ENCODE measurements around the gene DPYSL5. TPM values are rescaled to one million over a fixed set of nuclear protein-coding genes. Genes with fewer than 3 reads are reported as not detected.

DPYSL5 gene
- total RNA-seq, 2 donors from 2014 or later, result 3.1 to 3.5 TPM

DNA sequence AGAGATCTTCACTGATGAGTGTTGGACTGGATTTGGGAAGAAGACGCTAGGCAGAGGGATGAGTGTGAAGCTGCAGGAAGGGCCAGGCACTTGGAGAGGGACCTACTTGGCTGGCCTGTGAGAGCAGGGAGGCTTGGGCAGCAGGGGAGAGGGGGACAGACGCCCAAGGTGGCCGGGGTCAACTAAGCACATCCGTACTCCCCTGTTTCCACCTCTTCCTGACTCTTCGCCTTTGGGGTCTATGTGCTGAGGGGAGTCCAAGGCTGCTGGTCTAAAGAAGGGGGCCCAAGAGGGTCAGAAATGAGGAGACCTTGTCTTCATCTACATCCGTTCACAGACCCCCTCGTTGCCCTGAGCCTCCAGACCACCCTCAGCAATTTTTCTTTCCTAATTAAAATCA lies 16.7 kb downstream of the DPYSL5 start:
- H3K27ac Mint-ChIP-seq, result no peak overlapping the region

DNA sequence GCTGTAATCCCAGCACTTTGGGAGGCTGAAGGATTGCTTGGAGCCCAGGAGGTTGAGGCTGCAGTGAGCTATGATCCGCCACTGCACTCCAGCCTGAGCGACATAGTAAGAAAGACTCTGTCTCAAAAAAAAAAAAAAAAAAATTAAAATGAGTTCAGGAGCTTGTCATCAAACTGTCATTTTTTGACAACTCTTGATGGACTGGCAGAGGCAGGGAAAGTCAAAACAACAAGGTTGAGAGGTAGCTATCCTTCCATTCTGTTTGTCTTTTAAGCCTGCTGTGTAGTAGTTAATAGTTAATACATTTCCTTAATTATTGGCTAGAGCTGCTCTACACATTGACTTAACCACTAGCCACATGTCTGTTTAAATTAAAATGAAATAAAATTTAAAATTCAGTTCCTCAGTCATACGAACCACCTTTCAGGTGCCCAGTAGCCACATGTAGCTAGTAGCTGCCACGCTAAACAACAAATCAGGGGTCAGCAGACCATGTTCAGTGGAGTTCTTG lies 22.7 kb downstream of the DPYSL5 start:
- H3K27ac ChIP-seq (ENCODE audit: low read depth, low read length), result no peak overlapping the region
- peaks cover 14% of the 10 kb centered on the region for H3K27me3 ChIP-seq (ENCODE audit: control insufficient read depth, insufficient read depth, low read length, poor library complexity, severe bottlenecking)
- H3K9me3 Mint-ChIP-seq, result no peaks in the 10 kb centered on the region
- H3K4me3 ChIP-seq (ENCODE audit: low read length), result no peak overlapping the region
- H3K27me3 Mint-ChIP-seq (ENCODE audit: insufficient read depth), result peaks cover 47% of the 10 kb centered on the region
- no peak overlapping the region for H3K4me3 Mint-ChIP-seq
- H3K9me3 ChIP-seq (ENCODE audit: control insufficient read depth, low read length), result no peaks in the 10 kb centered on the region
- H3K4me1 ChIP-seq (ENCODE audit: control insufficient read depth, insufficient read depth, low read length), result no peaks in the 10 kb centered on the region
- no peak overlapping the region for H3K9ac ChIP-seq (ENCODE audit: extremely low read depth, low read length, poor library complexity, severe bottlenecking)
- DNase-seq, result no peak
- no peaks in the 10 kb centered on the region for H3K4me1 Mint-ChIP-seq
- no peaks in the 10 kb centered on the region for H3K36me3 ChIP-seq (ENCODE audit: control insufficient read depth, insufficient read depth, low read length)
- H3K27ac Mint-ChIP-seq, result no peak overlapping the region
- TF ChIP-seq, protein P1, sequence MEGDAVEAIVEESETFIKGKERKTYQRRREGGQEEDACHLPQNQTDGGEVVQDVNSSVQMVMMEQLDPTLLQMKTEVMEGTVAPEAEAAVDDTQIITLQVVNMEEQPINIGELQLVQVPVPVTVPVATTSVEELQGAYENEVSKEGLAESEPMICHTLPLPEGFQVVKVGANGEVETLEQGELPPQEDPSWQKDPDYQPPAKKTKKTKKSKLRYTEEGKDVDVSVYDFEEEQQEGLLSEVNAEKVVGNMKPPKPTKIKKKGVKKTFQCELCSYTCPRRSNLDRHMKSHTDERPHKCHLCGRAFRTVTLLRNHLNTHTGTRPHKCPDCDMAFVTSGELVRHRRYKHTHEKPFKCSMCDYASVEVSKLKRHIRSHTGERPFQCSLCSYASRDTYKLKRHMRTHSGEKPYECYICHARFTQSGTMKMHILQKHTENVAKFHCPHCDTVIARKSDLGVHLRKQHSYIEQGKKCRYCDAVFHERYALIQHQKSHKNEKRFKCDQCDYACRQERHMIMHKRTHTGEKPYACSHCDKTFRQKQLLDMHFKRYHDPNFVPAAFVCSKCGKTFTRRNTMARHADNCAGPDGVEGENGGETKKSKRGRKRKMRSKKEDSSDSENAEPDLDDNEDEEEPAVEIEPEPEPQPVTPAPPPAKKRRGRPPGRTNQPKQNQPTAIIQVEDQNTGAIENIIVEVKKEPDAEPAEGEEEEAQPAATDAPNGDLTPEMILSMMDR (conservative IDR thresholded peaks at IDR 0.05), result no peak
- WGBS, 2 experiments (ENCODE audit: insufficient coverage in 1 of 2, insufficient read length in 1 of 2), result 85 to 95% methylated on average over 4 of the region's 4 CpGs
- H3K36me3 Mint-ChIP-seq (ENCODE audit: low read depth), result no peaks in the 10 kb centered on the region

More for the DNA sequence above, 16.7 kb downstream of the DPYSL5 start:
- H3K27me3 Mint-ChIP-seq (ENCODE audit: insufficient read depth), result peaks cover 37% of the 10 kb centered on the region
- no peak overlapping the region for H3K4me3 Mint-ChIP-seq
- Histone ChIP-seq H3K27me3 (ENCODE audit: control insufficient read depth, insufficient read depth, low read length, poor library complexity, severe bottlenecking) (peaks cover 24% of the 10 kb centered on the region), H3K9me3 (ENCODE audit: control insufficient read depth, low read length) (no peaks in the 10 kb centered on the region), H3K27ac (ENCODE audit: low read depth, low read length) (no peak overlapping the region), H3K4me1 (ENCODE audit: control insufficient read depth, insufficient read depth, low read length) (no peaks in the 10 kb centered on the region), H3K9ac (ENCODE audit: extremely low read depth, low read length, poor library complexity, severe bottlenecking) (no peak overlapping the region), H3K4me3 (ENCODE audit: low read length) (no peak overlapping the region), H3K36me3 (ENCODE audit: control insufficient read depth, insufficient read depth, low read length) (no peaks in the 10 kb centered on the region)
- TF ChIP-seq, protein P1 (conservative IDR thresholded peaks at IDR 0.05), result no peak
- no peaks in the 10 kb centered on the region for H3K36me3 Mint-ChIP-seq (ENCODE audit: low read depth)
- WGBS, 2 experiments (ENCODE audit: insufficient coverage in 1 of 2, insufficient read length in 1 of 2), result 86 to 100% methylated on average over 1 to 7 of the region's 7 CpGs
- H3K9me3 Mint-ChIP-seq, result no peaks in the 10 kb centered on the region
- no peak for DNase-seq
- H3K4me1 Mint-ChIP-seq, result no peaks in the 10 kb centered on the region

DNA sequence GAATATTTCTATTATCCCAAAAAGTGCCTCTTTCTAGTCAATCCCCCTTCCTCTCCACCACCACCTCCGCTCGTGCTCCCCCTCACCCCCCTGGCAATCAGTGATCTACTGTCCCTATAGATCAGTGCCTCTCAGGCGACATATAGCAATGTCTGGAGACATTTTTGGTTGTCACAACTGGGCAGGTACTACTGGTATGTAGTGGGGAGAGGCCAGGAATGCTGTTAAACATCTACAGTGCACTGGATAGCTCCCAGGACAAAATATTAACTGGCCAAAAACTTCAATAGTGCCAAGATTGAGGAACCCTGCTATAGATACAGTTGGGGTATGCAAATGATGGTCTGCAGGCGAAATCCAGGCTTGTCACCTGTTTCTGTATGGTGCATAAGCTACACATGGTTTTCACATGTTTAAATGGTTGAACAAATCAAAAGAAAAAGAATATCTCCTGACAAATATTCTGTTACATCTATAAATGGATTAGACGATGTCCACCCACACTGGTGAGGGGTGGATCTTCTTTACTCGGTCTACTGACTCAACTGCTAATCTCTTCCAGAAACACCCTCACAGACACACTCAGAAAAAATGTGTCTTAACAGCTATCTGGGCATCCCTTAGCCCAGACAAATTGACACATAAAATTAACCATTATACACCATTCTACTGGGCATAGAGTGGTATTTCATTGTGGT lies 25.5 kb downstream of the DPYSL5 start:
- TF ChIP-seq, protein P1 (conservative IDR thresholded peaks at IDR 0.05), result no peak
- H3K4me1 Mint-ChIP-seq, result no peaks in the 10 kb centered on the region
- Histone ChIP-seq H3K9me3 (ENCODE audit: control insufficient read depth, low read length) (no peaks in the 10 kb centered on the region), H3K36me3 (ENCODE audit: control insufficient read depth, insufficient read depth, low read length) (no peaks in the 10 kb centered on the region), H3K9ac (ENCODE audit: extremely low read depth, low read length, poor library complexity, severe bottlenecking) (no peak overlapping the region), H3K4me3 (ENCODE audit: low read length) (no peak overlapping the region), H3K4me1 (ENCODE audit: control insufficient read depth, insufficient read depth, low read length) (no peaks in the 10 kb centered on the region), H3K27ac (ENCODE audit: low read depth, low read length) (no peak overlapping the region), H3K27me3 (ENCODE audit: control insufficient read depth, insufficient read depth, low read length, poor library complexity, severe bottlenecking) (peaks cover 14% of the 10 kb centered on the region)
- no peak overlapping the region for H3K4me3 Mint-ChIP-seq
- no peak overlapping the region for H3K27ac Mint-ChIP-seq
- DNase-seq, result no peak
- no peaks in the 10 kb centered on the region for H3K36me3 Mint-ChIP-seq (ENCODE audit: low read depth)
- 87 to 93% methylated on average over 3 to 6 of the region's 6 CpGs for WGBS, 2 experiments (ENCODE audit: insufficient coverage in 1 of 2, insufficient read length in 1 of 2)
- H3K9me3 Mint-ChIP-seq, result no peaks in the 10 kb centered on the region
- peaks cover 43% of the 10 kb centered on the region for H3K27me3 Mint-ChIP-seq (ENCODE audit: insufficient read depth)
